GM12878 (cell line): ENCODE results near the gene BICC1. TPM values are rescaled to one million over a fixed set of nuclear protein-coding genes. Genes with fewer than 3 reads are reported as not detected.

Source experiments
- ATAC-seq: fragments of 200-7000 bp; cut with Tn5 transposase; 3 replicates; pipeline ENCODE4 v1.9.1; 2020; ENCODE audit warnings: mild to moderate bottlenecking, moderate library complexity
- BruUV-seq: library from RNA; stranded (reverse); fragments of 400-500 nt; replicated peaks from 2 replicates; lab custom pipeline; 2021; lab: Mats Ljungman, UMichigan
- CTCF ChIA-PET: fragments of 300-600 bp; sonication (Branson Sonifier 250); formaldehyde crosslinking; extraction: SDS; loops from one replicate; lab custom pipeline; 2021; ENCODE audit warnings: inconsistent platforms; lab: Yijun Ruan, JAX
- POLR2A ChIA-PET: fragments of 350-600 bp; formaldehyde crosslinking; extraction: SDS; loops from one replicate; lab custom pipeline; 2021; ENCODE audit warnings: inconsistent platforms; lab: Charles Lee
- RAD21 ChIA-PET: fragments of 300-600 bp; sonication (Branson Sonifier 250); formaldehyde crosslinking; loops from one replicate; lab custom pipeline; 2023; ENCODE audit warnings: antibody characterized with exemption; ENCODE audit not compliant: unreplicated experiment; lab: Charles Lee
- SMC1A ChIA-PET: fragments of 300-600 bp; sonication (Branson Sonifier 250); formaldehyde crosslinking; loops from one replicate; lab custom pipeline; 2023; ENCODE audit not compliant: unreplicated experiment, uncharacterized antibody; lab: Charles Lee
- DNase-seq: peaks from one replicate; pipeline ENCODE4 v3.0.0-alpha.2; 2011; ENCODE audit warnings: low read depth, low spot score
- FAIRE-seq: peaks from 3 replicates; lab custom pipeline; 2011; peaks lifted over from hg19 to GRCh38; lab: Jason Lieb, UNC
- H2AFZ ChIP-seq: 2 replicates; pipeline ENCODE4 v1.6.0; 2011; ENCODE audit warnings: low read depth, low read length, control low read depth; ENCODE audit not compliant: control insufficient read depth
- H3K27ac ChIP-seq: 2 replicates; pipeline ENCODE4 v1.5.1; 2011; ENCODE audit warnings: control low read depth; ENCODE audit not compliant: control insufficient read depth, insufficient read depth
- H3K27me3 ChIP-seq, 2 experiments: replicated peaks in 1 of 2; 2 replicates each; pipeline versions ENCODE4 v1.6.0 to v1.6.1; 2011; ENCODE audit warnings: low read length in 1 of 2; ENCODE audit not compliant: control insufficient read depth in 2 of 2, insufficient read depth in 2 of 2
- H3K36me3 ChIP-seq, 2 experiments: 2 replicates each; pipeline ENCODE4 v1.5.1; 2011; ENCODE audit warnings: low read length in 1 of 2; ENCODE audit not compliant: control insufficient read depth in 2 of 2, insufficient read depth in 2 of 2
- H3K4me1 ChIP-seq: 2 replicates; pipeline ENCODE4 v1.6.1; 2011; ENCODE audit warnings: mild to moderate bottlenecking, low read length, moderate library complexity, mixed read lengths; ENCODE audit not compliant: control insufficient read depth, insufficient read depth
- H3K4me2 ChIP-seq: 2 replicates; pipeline ENCODE4 v1.6.0; 2011; ENCODE audit warnings: control low read depth; ENCODE audit not compliant: control insufficient read depth, insufficient read depth
- H3K4me3 ChIP-seq: fragments of 200-600 bp; sonication (generic); 2 replicates; pipeline ENCODE4 v1.5.1; 2016
- H3K79me2 ChIP-seq: 2 replicates; pipeline ENCODE4 v1.6.0; 2011; ENCODE audit warnings: low read length; ENCODE audit not compliant: control insufficient read depth, insufficient read depth
- H3K9ac ChIP-seq: 2 replicates; pipeline ENCODE4 v1.8.0; 2011; ENCODE audit warnings: low read length, control low read depth, mixed read lengths; ENCODE audit not compliant: control insufficient read depth, insufficient read depth
- H3K9me3 ChIP-seq: replicated peaks from 3 replicates; pipeline ENCODE4 v1.5.1; 2011; ENCODE audit warnings: mild to moderate bottlenecking, low read length; ENCODE audit not compliant: control insufficient read depth, insufficient read depth
- H4K20me1 ChIP-seq: 2 replicates; pipeline ENCODE4 v1.6.0; 2011; ENCODE audit not compliant: control insufficient read depth, insufficient read depth
- ASH2L ChIP-seq: fragments of 300-600, 200-600 bp; sonication (generic); IDR thresholded peaks from 2 replicates; pipeline ENCODE4 v1.6.1; 2017; ENCODE audit warnings: low read depth, mild to moderate bottlenecking, borderline replicate concordance
- CHD2 ChIP-seq: IDR thresholded peaks from 2 replicates; pipeline ENCODE4 v1.6.1; 2011; ENCODE audit warnings: low read depth, low read length, improper control_type of control experiment, borderline replicate concordance
- MXI1 ChIP-seq: fragments of 150-350 bp; IDR thresholded peaks from 2 replicates; pipeline ENCODE4 v1.6.1; 2011; ENCODE audit warnings: low read depth, mild to moderate bottlenecking, inconsistent platforms, low read length, improper control_type of control experiment
- MYC ChIP-seq: IDR thresholded peaks from 2 replicates; pipeline ENCODE4 v1.6.1; 2011; ENCODE audit warnings: mild to moderate bottlenecking, low read length, moderate library complexity, inconsistent platforms; ENCODE audit not compliant: insufficient read depth, insufficient replicate concordance, insufficient read length, severe bottlenecking
- NFIC ChIP-seq: IDR thresholded peaks from 2 replicates; pipeline ENCODE4 v1.6.1; 2012; ENCODE audit warnings: low read depth, mild to moderate bottlenecking, inconsistent platforms, low read length, moderate library complexity
- PAX5 ChIP-seq: IDR thresholded peaks from 2 replicates; pipeline ENCODE4 v1.6.1; 2011; ENCODE audit warnings: low read depth, low read length, borderline replicate concordance
- RAD21 ChIP-seq: IDR thresholded peaks from 2 replicates; pipeline ENCODE4 v1.6.1; 2011; ENCODE audit warnings: mild to moderate bottlenecking, low read depth, low read length, moderate library complexity; ENCODE audit not compliant: insufficient read depth
- TCF7 ChIP-seq: IDR thresholded peaks from 2 replicates; pipeline ENCODE4 v1.6.1; 2014; ENCODE audit warnings: antibody characterized with exemption, borderline replicate concordance
- ZBED1 ChIP-seq: IDR thresholded peaks from 2 replicates; pipeline ENCODE4 v1.6.1; 2016; ENCODE audit warnings: borderline replicate concordance
- ZNF217 ChIP-seq: fragments of 450-650 bp; IDR thresholded peaks from 2 replicates; pipeline ENCODE4 v1.6.1; 2017; ENCODE audit warnings: antibody characterized with exemption, mild to moderate bottlenecking
- ZNF384 ChIP-seq: IDR thresholded peaks from 2 replicates; pipeline ENCODE4 v1.6.1; 2012; ENCODE audit warnings: low read depth, mild to moderate bottlenecking, low read length, improper control_type of control experiment, borderline replicate concordance
- ZNF622 ChIP-seq: fragments of 450-650 bp; IDR thresholded peaks from 2 replicates; pipeline ENCODE4 v1.6.1; 2017; ENCODE audit warnings: mild to moderate bottlenecking, inconsistent platforms
- WGBS: methylation state at CpG from one replicate; pipeline ENCODE4 v1.1.6; 2016; ENCODE audit warnings: low lambda C conversion rate; ENCODE audit not compliant: insufficient replicate concordance, insufficient coverage; ENCODE audit errors: missing lambda C conversion rate; 5-methylcytosine and 5-hydroxymethylcytosine counted together
- in situ Hi-C: fragments of 300-500 bp; cut with MboI; formaldehyde crosslinking; loops from 9 replicates; pipeline ENCODE4 v1.14.3; 2018; ENCODE audit warnings: mixed read lengths
- intact Hi-C: fragments of 100-400 bp; cut with micrococcal nuclease; formaldehyde crosslinking; loops from one replicate; pipeline ENCODE4 v1.14.2; 2022; ENCODE audit not compliant: unreplicated experiment
- polyA plus RNA-seq, 11 experiments: library from polyadenylated mRNA; depleted of rRNA in 4 of 11; unstranded in 6 of 11; stranded (reverse) in 5 of 11; fragments of >200 nt; fragmentation: Nextera tagmentation in 4 of 11; fragmentation: Illumina TruSeq in 1 of 11; extraction: Ambion mirVana in 4 of 11; extraction: Trizol in 1 of 11; gene quantifications; 1 replicate in 1 of 11; 2 replicates in 10 of 11; pipeline versions ENCODE4 v1.2.1 to v1.2.3, GENCODE V29; 2011 to 2016; ENCODE audit warnings: inconsistent platforms in 2 of 11, missing spikeins in 2 of 11, low read depth in 1 of 11
- total RNA-seq, 4 experiments: library from RNA; depleted of rRNA in 3 of 4; stranded (reverse); fragments of >200 nt in 3 of 4; fragmentation: Illumina TruSeq in 1 of 4; extraction: Trizol in 1 of 4; gene quantifications; 2 replicates each; pipeline versions ENCODE4 v1.2.1 to v1.2.3, GENCODE V29; 2013 to 2021
- TF ChIP-seq, protein P1 (sequence below): IDR thresholded peaks from 2 replicates; pipeline ENCODE4 v1.6.1; 2012; ENCODE audit warnings: improper control_type of control experiment, low read depth, low read length; ENCODE audit not compliant: insufficient replicate concordance
- TF ChIP-seq, protein P2 (sequence below): fragments of 450-650 bp; IDR thresholded peaks from 2 replicates; pipeline ENCODE4 v1.6.1; 2014; ENCODE audit warnings: mild to moderate bottlenecking

BICC1 gene
- total and polyA plus RNA-seq, 10 of the 15 experiments (the other 5 are each of a cell fraction or from before 2014, with no cell fraction given), result 0.01 to 0.10 (median 0.04) TPM; not detected in 5

DNA sequence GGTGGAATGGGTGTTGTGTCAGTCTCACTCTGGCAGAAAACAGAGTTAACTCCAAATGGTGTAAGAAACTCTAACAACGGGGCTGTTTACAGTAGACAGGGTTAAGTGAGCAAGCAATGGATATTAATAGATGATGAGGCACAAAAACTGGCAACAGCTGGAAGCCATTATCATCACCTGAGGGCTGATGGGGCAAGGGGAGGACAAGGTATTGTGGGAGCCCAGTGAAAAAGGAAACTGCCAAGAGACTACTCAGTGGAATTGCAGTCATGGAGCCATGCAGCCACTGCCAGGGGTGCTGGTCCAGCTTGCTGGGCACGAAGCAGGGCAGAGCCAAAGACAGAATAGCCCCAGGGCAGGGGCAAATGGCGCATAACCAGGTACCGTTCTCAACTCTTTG lies 260.7 kb downstream of the BICC1 start:
- intact Hi-C loops, result loop anchor here (10.0 kb wide), 1 partner anchor 239 kb away; no protein-coding TSS in a partner anchor
- SMC1A ChIA-PET, result no interaction called here

DNA sequence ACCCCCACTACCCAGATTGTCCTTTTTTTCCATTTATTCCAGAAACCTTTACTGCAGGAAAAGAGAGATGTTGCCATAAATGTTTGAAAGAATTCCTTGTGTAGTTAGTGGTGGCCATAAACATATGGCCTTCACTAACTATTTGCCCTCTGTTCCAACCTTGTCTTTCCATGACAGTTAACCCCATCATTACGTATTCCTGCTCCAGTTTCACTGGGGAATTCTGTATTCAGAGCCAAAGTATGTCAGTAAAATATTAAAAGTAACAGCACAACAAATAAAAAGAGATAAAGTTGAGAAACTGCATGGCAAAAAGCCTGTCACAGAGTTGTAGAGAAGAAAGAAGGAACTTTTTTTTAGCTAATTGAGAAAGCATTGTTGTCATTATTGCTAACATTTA lies 261.3 kb downstream of the BICC1 start:
- in situ Hi-C loops (no loop called here), intact Hi-C loops (loop anchor here (10.0 kb wide), 1 partner anchor 239 kb away; no protein-coding TSS in a partner anchor)
- no peak for DNase-seq
- Histone ChIP-seq H3K4me3 (no peak overlapping the region), H3K4me1 (no peaks in the 10 kb centered on the region), H3K27me3 (no peaks in the 10 kb centered on the region), H4K20me1 (no peaks in the 10 kb centered on the region), H2AFZ (no peak overlapping the region), H3K9ac (no peak overlapping the region), H3K36me3 (no peaks in the 10 kb centered on the region), H3K4me2 (no peak overlapping the region), H3K9me3 (no peaks in the 10 kb centered on the region), H3K27ac (no peak overlapping the region), H3K79me2 (no peaks in the 10 kb centered on the region)
- RAD21 ChIA-PET, result no interaction called here
- ATAC-seq, result no peak
- POLR2A ChIA-PET, result no interaction called here
- no peak for FAIRE-seq
- SMC1A ChIA-PET, result no interaction called here
- CTCF ChIA-PET, result no interaction called here
- WGBS, result 0% methylated on average over 1 of the region's 1 CpG
- no TSS peak for BruUV-seq
- TF ChIP-seq ZBED1 (no peak), CHD2 (no peak), ASH2L (no peak), MXI1 (no peak), ZNF622 (no peak)
- TF ChIP-seq, protein P1, sequence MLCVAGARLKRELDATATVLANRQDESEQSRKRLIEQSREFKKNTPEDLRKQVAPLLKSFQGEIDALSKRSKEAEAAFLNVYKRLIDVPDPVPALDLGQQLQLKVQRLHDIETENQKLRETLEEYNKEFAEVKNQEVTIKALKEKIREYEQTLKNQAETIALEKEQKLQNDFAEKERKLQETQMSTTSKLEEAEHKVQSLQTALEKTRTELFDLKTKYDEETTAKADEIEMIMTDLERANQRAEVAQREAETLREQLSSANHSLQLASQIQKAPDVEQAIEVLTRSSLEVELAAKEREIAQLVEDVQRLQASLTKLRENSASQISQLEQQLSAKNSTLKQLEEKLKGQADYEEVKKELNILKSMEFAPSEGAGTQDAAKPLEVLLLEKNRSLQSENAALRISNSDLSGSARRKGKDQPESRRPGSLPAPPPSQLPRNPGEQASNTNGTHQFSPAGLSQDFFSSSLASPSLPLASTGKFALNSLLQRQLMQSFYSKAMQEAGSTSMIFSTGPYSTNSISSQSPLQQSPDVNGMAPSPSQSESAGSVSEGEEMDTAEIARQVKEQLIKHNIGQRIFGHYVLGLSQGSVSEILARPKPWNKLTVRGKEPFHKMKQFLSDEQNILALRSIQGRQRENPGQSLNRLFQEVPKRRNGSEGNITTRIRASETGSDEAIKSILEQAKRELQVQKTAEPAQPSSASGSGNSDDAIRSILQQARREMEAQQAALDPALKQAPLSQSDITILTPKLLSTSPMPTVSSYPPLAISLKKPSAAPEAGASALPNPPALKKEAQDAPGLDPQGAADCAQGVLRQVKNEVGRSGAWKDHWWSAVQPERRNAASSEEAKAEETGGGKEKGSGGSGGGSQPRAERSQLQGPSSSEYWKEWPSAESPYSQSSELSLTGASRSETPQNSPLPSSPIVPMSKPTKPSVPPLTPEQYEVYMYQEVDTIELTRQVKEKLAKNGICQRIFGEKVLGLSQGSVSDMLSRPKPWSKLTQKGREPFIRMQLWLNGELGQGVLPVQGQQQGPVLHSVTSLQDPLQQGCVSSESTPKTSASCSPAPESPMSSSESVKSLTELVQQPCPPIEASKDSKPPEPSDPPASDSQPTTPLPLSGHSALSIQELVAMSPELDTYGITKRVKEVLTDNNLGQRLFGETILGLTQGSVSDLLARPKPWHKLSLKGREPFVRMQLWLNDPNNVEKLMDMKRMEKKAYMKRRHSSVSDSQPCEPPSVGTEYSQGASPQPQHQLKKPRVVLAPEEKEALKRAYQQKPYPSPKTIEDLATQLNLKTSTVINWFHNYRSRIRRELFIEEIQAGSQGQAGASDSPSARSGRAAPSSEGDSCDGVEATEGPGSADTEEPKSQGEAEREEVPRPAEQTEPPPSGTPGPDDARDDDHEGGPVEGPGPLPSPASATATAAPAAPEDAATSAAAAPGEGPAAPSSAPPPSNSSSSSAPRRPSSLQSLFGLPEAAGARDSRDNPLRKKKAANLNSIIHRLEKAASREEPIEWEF, result no peak

More for the DNA sequence above, 260.7 kb downstream of the BICC1 start:
- FAIRE-seq, result no peak
- no TSS peak for BruUV-seq
- Histone ChIP-seq H3K36me3 (no peaks in the 10 kb centered on the region), H3K27me3 (no peaks in the 10 kb centered on the region), H2AFZ (no peak overlapping the region), H3K9me3 (no peaks in the 10 kb centered on the region), H4K20me1 (no peaks in the 10 kb centered on the region), H3K4me3 (no peak overlapping the region), H3K4me2 (no peak overlapping the region), H3K79me2 (no peaks in the 10 kb centered on the region), H3K4me1 (no peaks in the 10 kb centered on the region), H3K27ac (no peak overlapping the region), H3K9ac (no peak overlapping the region)
- no peak for DNase-seq
- ATAC-seq, result no peak
- RAD21 ChIA-PET, result no interaction called here
- POLR2A ChIA-PET, result no interaction called here
- WGBS, result 15% methylated on average over 4 of the region's 4 CpGs
- in situ Hi-C loops, result no loop called here
- CTCF ChIA-PET, result no interaction called here
- TF ChIP-seq MYC, result no peak
- TF ChIP-seq, protein P2, sequence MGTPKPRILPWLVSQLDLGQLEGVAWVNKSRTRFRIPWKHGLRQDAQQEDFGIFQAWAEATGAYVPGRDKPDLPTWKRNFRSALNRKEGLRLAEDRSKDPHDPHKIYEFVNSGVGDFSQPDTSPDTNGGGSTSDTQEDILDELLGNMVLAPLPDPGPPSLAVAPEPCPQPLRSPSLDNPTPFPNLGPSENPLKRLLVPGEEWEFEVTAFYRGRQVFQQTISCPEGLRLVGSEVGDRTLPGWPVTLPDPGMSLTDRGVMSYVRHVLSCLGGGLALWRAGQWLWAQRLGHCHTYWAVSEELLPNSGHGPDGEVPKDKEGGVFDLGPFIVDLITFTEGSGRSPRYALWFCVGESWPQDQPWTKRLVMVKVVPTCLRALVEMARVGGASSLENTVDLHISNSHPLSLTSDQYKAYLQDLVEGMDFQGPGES, result no peak
- no peak for TF ChIP-seq TCF7
- no peak for TF ChIP-seq MXI1
- TF ChIP-seq NFIC, result no peak
- no peak for TF ChIP-seq ZNF217
- no peak for TF ChIP-seq RAD21
- no peak for TF ChIP-seq ZNF384
- TF ChIP-seq PAX5, result no peak
